ENCODE results near the gene LCN2. TPM values are rescaled to one million over a fixed set of nuclear protein-coding genes. Genes with fewer than 3 reads are reported as not detected.

LCN2 gene
- total RNA-seq, 1 experiment from 2014 or later = not detected

GRCh38 chr9:128202648-128203023 is 53.4 kb downstream of the LCN2 start:
- in situ Hi-C loops (cut with HindIII; ENCODE audit: low pct_unique_long_range_greater_than_20kb, low sequenced_read_pairs) = no loop called here
- no peak for DNase-seq (ENCODE audit: low read depth, low spot score)

Other genes starting within 250 kb of the LCN2 start
- gene ST6GALNAC6, start 249.8 kb upstream of the LCN2 start, total RNA-seq (2014; rRNA removed; shearing (Covaris generic)) = 10.1 TPM in 2 replicates
- 5.2 and 7.4 TPM in 2 replicates for gene ST6GALNAC4, start 232.4 kb upstream of the LCN2 start, total RNA-seq (2014; rRNA removed; shearing (Covaris generic))
- 0.32 TPM in 1 of 2 replicates, not detected in the other for gene PIP5KL1, start 218.7 kb upstream of the LCN2 start, total RNA-seq (2014; rRNA removed; shearing (Covaris generic))
- gene DPM2, start 211.6 kb upstream of the LCN2 start, total RNA-seq (2014; rRNA removed; shearing (Covaris generic)) = 31.4 and 34.9 TPM in 2 replicates
- 28.5 and 31.1 TPM in 2 replicates for gene EEIG1, start 168.5 kb upstream of the LCN2 start, total RNA-seq (2014; rRNA removed; shearing (Covaris generic))
- 11.9 and 15.1 TPM in 2 replicates for gene NAIF1, start 82.1 kb upstream of the LCN2 start, total RNA-seq (2014; rRNA removed; shearing (Covaris generic))
- gene SLC25A25, start 81.2 kb upstream of the LCN2 start, total RNA-seq (2014; rRNA removed; shearing (Covaris generic)) = 26.5 and 30.8 TPM in 2 replicates
- 122 and 123 TPM in 2 replicates for gene PTGES2, start 21.7 kb upstream of the LCN2 start, total RNA-seq (2014; rRNA removed; shearing (Covaris generic))
- 102 and 133 TPM in 2 replicates for gene BBLN, start 10.8 kb downstream of the LCN2 start, total RNA-seq (2014; rRNA removed; shearing (Covaris generic))
- gene CIZ1, start 42.1 kb downstream of the LCN2 start, total RNA-seq (2014; rRNA removed; shearing (Covaris generic)) = 19.8 and 24.9 TPM in 2 replicates
- gene DNM1, start 53.9 kb downstream of the LCN2 start, total RNA-seq (2014; rRNA removed; shearing (Covaris generic)) = 0.48 and 0.61 TPM in 2 replicates
- 73.6 and 75.3 TPM in 2 replicates for gene GOLGA2, start 126.6 kb downstream of the LCN2 start, total RNA-seq (2014; rRNA removed; shearing (Covaris generic))
- 39.2 and 42.2 TPM in 2 replicates for gene SWI5, start 126.8 kb downstream of the LCN2 start, total RNA-seq (2014; rRNA removed; shearing (Covaris generic))
- gene TRUB2, start 173.0 kb downstream of the LCN2 start, total RNA-seq (2014; rRNA removed; shearing (Covaris generic)) = 51.6 and 64.4 TPM in 2 replicates
- 31.5 and 38.6 TPM in 2 replicates for gene COQ4, start 173.4 kb downstream of the LCN2 start, total RNA-seq (2014; rRNA removed; shearing (Covaris generic))
- 31.1 and 35.4 TPM in 2 replicates for gene SLC27A4, start 191.1 kb downstream of the LCN2 start, total RNA-seq (2014; rRNA removed; shearing (Covaris generic))
- gene URM1, start 221.9 kb downstream of the LCN2 start, total RNA-seq (2014; rRNA removed; shearing (Covaris generic)) = 86.1 and 90.1 TPM in 2 replicates

Data from SK-MEL-5 (cell line).